Astrocyte of the hippocampus (primary cell): ENCODE measurements around the gene FSD2.
"Not testable (repeated sequence)": the region's sequence is repeated elsewhere in the genome, so short reads cannot be mapped to it uniquely, and the experiment has no call there.

ENCODE experiments used
- DNase-seq: peaks from one replicate; pipeline ENCODE4 v3.0.0; 2011; ENCODE audit warnings: low read depth, low spot score

The FSD2 gene

GRCh38 chr15:82739086-82739485 lies 66.8 kb downstream of the FSD2 start:
- peak; percentile 30 for DNase-seq

GRCh38 chr15:82737975-82738374 lies 67.9 kb downstream of the FSD2 start:
- DNase-seq = no peak

DNA sequence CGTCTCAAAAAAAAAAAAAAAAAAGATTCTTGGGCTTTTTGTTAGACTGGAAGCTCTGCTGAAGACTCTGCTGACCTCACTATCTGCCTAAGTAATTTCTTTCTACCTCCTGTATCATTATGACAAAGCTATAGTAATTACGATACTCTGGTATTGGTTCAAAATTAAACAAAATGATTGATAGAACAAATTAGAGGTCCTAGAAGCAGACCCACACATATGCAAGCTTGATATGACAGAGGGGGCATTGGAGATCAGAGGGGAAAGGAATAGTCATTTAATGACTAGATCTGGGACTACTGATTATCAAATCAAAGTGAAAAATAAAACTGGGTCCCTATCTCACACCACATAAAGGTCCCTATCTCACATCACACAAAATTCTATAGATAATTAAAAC lies 74.3 kb downstream of the FSD2 start:
- DNase-seq = no peak

- DNase-seq = no peak
Observed at GRCh38 chr15:82730022-82730530, 75.8 kb downstream of the FSD2 start.

DNA sequence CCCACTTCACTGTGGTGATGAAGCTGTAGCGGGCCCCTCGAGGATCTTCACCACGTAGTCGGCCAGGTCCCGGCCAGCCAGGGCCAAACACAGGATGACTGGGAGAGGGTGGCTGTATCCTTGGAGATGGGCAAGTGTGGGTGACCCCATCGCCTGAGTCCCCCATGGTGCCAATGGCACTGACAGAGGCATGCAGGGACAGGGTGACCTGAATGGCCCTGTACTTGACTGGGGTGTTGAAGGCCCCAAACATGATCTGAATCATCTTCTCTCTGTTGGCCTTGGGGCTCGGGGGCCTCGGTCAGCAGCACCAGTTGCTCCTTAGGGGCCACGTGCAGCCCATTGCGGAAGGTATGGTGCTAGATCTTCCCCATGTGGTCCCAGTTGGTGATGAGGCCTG lies 79.1 kb downstream of the FSD2 start:
- no peak for DNase-seq

DNA sequence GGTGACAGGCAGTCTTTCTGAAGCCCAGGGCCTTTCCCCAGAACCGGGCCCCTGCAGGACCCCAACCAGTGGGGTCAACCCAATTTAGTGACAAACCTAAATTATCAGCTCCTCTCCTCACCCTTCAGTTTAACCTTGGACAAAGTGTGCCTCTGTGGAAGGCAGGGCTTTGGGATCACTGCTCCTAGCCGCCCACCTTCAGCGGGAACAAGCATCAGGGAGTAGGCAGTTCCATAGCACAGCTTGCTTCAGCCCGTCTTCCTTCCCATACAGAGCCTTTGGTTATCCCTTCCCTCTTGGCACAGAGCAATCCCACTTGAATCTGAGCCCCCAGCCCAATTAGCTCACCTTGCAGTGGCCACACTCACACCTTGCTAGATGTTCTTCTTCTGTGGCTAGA lies 90.9 kb downstream of the FSD2 start:
- no peak for DNase-seq

GRCh38 chr15:82714016-82714415 lies 91.9 kb downstream of the FSD2 start:
- DNase-seq = no peak

DNA sequence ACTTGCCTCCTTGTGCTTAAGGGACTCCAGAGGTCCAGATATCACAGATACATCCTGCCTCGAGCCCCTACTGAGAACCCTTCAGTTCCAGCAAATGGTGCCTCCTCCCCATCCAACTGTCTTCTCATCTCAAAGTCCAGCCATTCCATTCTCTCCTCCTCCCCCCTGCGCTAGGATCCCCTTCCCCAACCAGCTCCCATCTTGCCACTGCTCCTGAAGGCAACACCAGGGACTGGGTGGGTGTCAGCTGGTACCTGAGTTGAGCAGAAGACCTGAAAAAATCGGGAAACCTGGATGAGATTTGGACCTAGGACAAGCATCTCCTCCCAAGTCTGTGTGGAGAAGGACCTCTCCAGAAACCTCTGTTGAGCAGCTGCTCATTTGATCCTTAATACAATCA lies 93.8 kb downstream of the FSD2 start:
- DNase-seq = no peak

DNA sequence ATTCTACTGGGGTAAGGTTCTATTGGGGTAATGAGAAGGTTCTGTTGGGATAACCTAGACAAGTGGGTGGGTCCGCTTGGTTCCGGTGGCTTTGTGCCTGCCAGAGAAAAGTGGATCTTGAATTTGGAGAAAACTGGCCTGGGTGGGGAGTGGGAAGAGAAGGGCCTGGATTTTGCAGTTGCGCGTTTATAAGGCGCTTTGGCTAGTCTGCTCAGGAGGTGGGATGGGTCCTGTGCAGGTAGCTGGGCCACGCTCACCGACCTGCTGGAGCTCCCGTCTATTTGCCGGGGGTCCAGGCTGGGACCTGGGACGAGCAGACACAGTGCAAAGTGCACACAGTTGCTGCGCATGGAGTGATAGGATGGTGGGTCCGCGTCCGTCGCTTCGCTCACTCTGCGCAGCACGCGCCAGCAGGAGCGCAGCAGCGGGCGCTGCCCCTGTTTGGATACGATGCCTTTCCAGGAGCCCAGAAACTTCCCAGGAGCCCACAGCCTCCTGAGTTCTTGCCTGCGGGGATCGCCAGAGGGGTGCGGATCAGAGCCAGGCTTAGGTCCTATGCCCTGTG lies 94.9 kb downstream of the FSD2 start:
- no peak for DNase-seq

DNA sequence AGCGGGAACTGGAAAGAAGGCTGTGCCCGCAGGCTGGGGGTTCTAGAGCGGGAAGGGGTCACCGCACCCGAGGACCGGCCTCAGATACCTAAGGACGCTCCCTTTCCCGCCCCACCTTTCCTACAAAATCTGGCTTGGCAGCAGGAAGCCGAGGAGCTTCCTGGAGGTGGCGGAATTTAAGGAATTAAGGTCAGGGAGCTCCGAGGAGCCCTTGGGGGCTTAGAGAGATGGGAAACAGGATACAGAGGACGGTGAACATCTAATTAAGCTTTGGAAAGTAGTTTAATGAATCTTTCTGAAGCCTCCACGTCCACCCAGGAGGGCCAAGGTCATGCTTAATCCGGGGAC lies 95.7 kb downstream of the FSD2 start:
- DNase-seq = no peak

- peak; percentile 85 for DNase-seq
Observed at GRCh38 chr15:82709421-82710207, 96.3 kb downstream of the FSD2 start, which contains the start of gene AP3B2. AP3B2 (minus strand) TSS chr15:82709875; CDS start chr15:82709706, 169 bp downstream.

DNA sequence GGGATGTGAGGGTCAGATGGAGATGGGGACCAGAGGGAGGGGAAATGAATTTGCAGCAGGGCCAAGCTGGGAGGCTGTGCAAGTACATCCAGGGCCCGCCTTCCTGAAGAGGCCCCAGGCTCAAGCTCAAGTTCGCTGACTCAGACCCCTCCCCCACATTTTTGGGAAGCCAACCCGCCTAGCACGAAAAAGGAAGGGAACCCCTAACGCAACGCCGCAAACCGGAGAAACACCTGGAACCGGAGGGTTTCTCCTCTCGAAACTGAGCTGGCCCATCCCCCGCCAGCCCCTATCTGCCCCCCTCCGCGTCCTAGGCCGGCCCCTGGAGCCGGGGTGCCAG lies 96.8 kb downstream of the FSD2 start:
- DNase-seq = no peak

DNA sequence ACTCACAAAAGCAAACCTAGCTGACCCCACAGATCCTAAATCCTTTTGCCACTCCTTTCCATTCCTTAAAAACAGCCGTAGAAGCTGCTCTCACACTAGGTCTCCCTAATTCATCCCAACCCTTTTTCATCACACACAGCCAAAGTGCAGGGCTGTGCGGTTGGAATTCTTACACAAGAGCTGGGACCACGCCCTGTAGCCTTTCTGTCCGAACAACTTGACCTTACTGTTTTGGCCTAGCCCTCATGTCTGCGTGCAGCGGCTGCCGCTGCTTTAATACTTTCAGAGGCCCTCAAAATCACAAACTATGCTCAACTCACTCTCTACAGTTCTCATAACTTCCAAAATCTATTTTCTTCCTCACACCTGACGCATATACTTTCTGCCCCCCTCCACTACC lies 100.0 kb downstream of the FSD2 start:
- not testable (repeated sequence) for DNase-seq
